NOMO-1 treated with dmso at 0.1 percent for 144 hours (cell line): Measurements from ENCODE around the gene GZMM.

ENCODE experiments used
- DNase-seq: peaks from one replicate; lab custom pipeline; 2025; ENCODE audit not compliant: unreplicated experiment; lab: John Stamatoyannopoulos, UW

Gene GZMM

GRCh38 chr19:558770-559439 is 15.1 kb downstream of the GZMM start:
- no peak for DNase-seq

DNA sequence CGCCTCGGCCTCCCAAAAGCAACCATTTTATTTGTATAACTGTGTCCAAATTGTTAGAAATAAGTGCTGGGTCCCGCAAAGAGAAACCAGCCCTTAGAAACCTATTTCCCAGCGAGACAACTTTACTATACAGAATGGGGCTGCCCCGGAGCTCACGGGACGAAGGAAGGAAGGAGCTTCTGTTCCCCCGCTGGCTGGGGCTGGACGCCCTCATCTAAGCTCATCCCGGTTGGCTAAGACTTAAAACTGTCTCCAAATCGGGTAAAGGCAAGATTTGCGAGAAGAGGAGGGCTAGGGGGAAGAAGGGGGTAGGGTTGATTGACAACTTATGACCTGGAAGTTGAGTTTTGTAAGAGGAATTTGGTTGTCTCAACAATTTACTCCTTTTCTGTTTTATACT is 16.3 kb downstream of the GZMM start:
- no peak for DNase-seq

DNA sequence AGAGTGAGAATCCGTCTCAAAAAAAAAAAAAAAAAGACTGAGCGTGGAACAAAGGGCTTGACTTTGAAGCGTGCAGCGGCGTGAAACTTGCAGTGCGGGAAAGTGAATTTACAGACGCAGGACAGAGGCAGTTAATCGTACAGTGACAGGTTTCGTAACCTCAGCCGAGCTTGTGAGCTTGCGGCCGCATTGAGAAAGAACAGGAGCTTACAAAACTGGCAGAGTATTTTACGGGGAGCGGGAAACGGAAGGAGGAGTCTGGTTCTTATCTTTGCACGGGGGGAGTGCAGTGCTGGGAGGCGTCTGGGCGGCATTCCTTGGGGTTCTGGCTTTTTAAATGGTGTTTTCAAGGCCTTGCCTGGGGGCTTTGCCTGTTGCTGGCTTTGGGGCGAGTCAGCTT is 22.6 kb downstream of the GZMM start:
- peak; percentile 89 for DNase-seq

GRCh38 chr19:566844-567243 is 23.0 kb downstream of the GZMM start:
- no peak for DNase-seq

GRCh38 chr19:567296-567900 is 23.5 kb downstream of the GZMM start:
- DNase-seq, result no peak

GRCh38 chr19:570251-570686 is 26.4 kb downstream of the GZMM start:
- DNase-seq, result no peak

DNA sequence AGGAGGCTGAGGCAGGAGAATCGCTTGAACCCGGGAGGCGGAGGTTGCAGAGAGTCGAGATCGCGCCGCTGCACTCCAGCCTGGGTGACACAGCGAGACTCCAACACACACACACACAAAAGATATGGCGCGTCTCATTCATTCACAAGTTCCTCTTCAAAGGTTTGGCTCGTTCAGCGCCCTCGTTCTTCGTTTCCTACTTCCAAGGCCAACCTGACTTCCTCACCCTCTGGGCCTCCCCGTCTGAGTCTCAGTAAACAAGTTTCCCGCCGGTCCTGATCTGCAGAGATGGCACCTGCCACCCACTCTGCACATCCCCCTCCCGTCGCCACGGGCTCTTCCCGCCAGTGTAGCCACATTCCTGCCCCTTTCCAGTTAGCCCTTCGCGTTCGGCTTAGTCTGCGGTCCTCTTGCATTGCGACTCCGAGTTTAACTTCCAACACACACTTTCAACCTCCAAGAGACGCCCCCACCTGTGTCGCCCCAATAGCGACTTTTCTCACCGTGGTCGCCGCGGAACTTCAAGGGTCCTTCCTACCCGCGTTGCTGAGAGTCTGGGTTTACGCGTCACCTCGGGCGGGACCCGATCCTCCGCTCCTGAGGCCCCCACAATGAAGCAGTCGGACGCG is 27.2 kb downstream of the GZMM start:
- DNase-seq, result peak; percentile 62

DNA sequence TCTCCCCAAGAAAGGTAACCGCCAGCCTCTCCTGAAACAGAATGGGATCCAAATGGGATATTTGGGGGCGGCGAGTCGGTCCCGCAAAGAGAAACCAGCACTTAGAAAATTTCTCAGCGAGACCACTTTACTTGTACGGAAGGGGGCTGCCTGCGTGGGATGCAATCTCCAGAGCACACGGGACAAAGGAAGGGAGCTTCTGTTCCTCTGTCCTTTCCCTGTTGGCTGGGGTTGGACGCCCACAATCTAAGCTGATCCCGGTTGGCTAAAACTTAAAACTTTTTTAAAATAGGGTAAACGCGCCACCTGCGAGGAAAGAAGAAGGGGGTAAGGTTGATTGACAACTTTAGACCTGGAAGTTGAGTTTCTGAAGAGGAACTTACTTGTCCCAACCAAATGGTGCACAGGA is 27.7 kb downstream of the GZMM start:
- no peak for DNase-seq

DNA sequence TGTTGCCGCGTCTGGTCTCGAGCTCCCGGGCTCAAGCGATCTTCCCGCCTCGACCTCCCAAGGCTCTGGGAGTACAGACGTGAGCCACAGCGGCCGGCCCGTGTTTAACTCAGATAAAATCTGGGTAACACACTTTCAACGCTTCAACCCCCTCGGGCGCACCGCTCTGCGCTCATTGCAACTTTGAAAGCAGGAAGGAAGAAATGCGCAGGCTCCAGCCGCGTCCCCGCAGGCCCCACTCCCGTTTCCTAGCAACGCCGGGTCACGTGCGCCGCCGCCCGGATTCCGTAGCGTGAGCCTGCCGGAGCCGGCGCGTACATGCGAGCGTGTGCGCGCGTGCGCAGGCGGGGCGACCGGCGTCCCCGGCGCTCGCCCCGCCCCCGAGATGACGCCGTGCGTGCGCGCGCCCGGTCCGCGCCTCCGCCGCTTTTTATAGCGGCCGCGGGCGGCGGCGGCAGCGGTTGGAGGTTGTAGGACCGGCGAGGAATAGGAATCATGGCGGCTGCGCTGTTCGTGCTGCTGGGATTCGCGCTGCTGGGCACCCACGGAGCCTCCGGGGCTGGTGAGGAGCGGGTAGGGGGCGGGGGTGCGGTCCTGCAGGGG is 28.4 kb downstream of the GZMM start, which contains the start of gene BSG:
BSG (plus strand) TSS at position 457 of the 603 bp plus-strand sequence; CDS start at position 496, 39 bp downstream.
- DNase-seq, result peak; percentile 96

DNA sequence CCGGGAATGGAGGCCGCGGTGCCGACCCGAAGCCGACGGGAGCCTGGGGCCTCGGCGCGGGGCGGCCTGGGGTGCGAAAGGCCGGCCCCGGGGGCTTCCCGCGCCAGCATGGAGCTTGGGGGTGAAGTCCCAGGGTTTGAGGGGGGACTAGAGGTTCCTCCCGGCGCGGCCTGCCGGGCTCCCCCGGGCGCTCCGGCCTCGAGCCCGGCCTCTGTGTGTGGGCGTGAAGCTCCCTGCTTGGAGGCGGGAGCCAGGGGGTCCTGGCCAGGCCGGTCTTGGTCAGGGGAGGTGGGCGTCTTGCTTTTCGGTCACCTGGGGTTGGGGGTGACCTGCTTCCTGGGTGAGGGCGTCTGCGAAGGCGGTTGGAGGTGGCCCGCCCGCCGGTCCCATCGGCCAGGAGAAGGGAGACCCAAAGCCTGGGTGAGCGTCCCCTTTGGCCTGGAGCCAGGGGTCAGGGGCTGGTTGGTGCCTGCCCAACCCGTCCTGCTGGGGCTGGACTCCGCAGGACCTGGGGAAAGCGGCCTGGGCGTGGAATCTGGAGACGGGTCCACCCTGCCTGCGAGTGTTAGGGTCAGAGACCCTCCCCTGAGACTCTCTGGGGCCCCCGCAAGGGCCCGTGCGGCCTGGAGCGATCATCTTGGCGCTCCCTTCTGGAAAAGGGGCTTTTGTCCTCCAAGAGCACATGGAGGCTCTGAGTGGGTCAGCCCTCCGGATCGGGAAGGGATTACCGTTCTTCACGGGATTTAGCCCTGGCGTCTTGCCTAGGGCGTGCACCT is 29.1 kb downstream of the GZMM start:
- no peak for DNase-seq

GRCh38 chr19:573519-573825 is 29.6 kb downstream of the GZMM start:
- DNase-seq, result no peak

DNA sequence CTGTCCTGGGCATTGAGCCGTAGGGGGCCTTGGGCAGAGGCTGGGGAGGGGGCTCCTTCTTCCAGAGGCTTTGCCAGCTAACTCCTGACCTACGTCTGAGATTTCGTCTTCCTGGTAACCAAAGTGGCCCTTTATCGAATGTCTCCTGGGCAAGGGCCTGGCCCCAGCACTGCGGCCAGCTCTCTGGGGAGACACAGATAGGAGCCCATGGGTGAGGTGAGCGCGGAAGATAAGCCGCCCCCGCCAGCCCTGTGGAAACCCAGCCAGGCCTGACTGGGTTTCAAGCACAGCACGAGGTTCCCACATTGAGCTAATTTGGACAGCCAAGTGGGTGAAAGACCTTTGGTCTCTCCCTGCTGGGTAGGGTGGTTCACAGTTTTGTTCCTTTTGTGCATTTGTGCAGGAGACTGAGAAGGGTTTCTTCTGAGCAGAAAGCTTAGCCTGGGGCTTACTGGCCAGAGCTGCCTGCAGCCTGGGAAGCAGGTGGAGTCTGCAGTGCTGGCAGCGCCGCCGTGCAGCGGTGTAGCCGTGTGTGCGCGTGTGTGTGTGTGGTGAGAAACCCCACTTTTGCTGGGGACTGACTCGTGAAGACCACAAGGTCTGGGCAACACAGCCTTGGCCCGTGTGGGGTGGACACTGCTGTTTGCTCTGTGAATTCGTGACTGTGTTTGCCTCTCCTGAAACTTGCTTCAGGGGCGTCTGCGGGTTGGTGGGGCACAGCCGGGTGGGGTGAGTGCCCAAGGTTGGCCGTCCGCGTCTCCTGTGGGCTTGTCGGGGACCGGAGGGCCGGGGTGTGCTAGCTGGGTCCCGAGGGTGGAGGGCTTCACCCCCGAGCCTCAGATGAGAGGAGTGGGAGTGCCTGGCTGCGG is 31.0 kb downstream of the GZMM start:
- no peak for DNase-seq

DNA sequence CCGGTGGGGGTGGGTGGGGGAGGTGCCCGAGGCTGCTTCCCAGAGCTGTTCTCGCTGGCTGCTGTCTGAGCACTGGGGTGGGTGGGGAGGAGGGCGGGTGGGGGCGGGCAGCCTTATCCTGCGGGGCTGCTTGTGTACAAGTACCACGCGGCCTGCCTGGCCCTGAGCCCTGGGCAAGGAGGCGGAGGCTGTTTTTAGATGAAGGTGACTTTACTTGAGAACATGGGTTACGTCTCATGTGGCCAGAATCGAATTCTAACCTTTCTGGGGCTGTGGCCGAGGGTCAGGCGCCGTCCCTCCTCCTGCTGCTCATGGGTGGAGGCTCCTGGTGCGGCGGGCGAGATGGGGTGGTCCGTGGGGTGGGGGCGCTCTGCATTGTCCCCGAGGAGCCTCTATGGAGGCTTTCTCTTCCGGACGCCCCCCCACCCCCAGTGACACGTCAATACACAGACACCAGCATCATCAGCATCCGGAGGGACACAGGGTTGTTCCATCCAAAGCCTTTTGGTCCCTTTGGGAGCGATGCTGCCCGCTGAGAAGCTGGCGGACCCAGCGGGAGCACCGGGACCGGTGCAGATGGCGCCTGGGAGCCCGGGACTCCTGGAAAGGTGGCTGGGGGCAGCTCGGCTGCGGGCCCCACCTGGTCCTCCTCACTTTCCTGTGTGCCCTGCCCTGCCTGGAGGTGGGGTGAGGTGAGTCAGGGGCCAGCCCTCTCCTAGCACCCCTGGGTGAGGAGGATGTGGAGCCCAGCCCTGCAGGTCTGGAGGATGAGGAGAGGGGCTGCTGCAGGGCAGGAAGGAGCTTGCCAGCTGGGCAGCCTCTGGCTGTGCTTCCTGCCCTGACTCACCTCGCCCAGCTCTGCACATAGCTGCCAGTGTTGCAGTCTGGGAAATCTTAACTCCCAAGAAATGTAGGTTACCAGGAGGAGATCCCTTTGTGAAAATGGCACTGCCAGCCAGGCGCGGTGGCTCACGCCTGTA is 32.0 kb downstream of the GZMM start:
- no peak for DNase-seq

- DNase-seq, result no peak
Observed at GRCh38 chr19:576768-577438, 33.0 kb downstream of the GZMM start.

DNA sequence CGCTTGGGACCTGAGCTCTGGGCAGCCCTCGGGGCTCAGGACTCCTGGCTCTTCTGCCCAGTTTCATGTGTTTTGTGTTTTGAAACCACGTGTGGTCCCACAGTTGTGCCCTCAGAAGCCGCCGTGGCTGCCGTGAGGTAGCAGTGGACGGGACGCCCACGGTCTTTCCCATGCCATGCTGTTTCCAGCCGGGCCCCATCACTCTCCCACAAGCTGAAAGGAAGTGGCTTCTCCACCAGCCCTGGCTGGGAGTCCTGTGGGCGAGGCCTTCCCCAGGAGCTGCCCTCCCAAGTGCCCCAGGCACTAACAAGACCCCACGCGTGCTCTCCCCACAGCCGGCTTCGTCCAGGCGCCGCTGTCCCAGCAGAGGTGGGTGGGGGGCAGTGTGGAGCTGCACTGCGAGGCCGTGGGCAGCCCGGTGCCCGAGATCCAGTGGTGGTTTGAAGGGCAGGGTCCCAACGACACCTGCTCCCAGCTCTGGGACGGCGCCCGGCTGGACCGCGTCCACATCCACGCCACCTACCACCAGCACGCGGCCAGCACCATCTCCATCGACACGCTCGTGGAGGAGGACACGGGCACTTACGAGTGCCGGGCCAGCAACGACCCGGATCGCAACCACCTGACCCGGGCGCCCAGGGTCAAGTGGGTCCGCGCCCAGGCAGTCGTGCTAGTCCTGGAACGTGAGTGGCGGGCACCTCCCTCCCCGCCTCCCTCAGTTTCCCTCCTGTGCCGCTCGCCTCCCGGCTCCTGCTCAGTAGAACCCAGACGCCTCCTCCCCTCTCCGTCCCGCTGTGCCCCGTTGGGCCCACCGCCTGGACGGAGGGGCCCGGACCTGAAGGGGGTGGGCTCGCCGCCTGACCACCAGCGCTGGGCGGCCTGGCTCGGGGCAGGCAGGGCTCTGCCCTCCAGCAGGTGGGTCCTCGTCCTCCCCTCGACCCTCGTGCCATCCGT is 33.9 kb downstream of the GZMM start:
- DNase-seq, result no peak

DNA sequence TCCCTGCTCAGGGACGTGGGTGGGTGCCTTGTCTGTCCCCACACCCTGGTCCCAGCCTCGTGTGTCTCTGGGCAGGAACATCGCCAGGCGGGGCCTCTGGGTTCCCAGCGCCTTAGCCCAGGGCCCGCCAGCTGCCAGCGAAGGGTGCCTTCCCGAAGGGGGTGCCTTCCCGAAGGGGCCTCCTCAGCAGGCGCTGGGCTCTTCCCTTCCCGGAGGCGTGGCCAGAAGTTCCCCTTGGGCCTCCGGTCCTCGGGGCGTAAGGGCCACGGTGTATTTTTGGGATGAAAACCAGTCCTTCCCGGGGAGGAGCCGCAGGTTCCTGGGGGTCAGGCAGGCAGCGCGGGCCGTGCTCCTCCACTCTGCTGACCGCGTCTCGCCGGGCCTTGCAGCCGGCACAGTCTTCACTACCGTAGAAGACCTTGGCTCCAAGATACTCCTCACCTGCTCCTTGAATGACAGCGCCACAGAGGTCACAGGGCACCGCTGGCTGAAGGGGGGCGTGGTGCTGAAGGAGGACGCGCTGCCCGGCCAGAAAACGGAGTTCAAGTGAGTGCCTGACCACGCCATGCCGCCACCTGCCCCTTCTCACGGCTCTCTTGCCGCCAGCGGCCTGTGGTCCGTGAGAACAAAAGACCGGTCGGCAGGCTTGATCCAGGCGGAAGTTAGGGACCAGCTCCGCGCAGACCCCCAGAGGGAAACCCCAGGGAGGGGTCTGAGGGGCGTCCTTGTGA is 35.4 kb downstream of the GZMM start:
- no peak for DNase-seq

GRCh38 chr19:579842-580155 is 35.9 kb downstream of the GZMM start:
- no peak for DNase-seq
